K562 (cell line): ENCODE measurements around the gene GCNT4. TPM values are rescaled to one million over a fixed set of nuclear protein-coding genes. Genes with fewer than 3 reads are reported as not detected.

Experiments
- ATAC-seq: fragments of 200-7000 bp; cut with Tn5 transposase; 3 replicates; pipeline ENCODE4 v1.9.1; 2020; ENCODE audit warnings: moderate library complexity
- BruUV-seq: library from RNA; stranded (reverse); fragments of 400-500 nt; replicated peaks from 2 replicates; lab custom pipeline; 2021; lab: Mats Ljungman, UMichigan
- CTCF ChIA-PET: fragments of 300-600 bp; formaldehyde crosslinking; extraction: SDS; loops from one replicate; lab custom pipeline; 2021; ENCODE audit warnings: low intra/inter-chr PET ratio; lab: Yijun Ruan, JAX
- POLR2A ChIA-PET: fragments of 300-600, 350-650 bp; sonication (Branson Sonifier 250); formaldehyde crosslinking; extraction: SDS; loops from one replicate; lab custom pipeline; 2021; ENCODE audit warnings: antibody characterized with exemption, inconsistent platforms; lab: Yijun Ruan, JAX
- DNase-seq, 4 experiments: peaks; one replicate each; pipeline versions ENCODE4 v3.0.0 to v3.0.0-alpha.2; 2011 to 2018; ENCODE audit warnings: low spot score in 3 of 4, mixed read lengths in 3 of 4; ENCODE audit errors: extremely low read depth in 1 of 4
- FAIRE-seq: peaks from 2 replicates; lab custom pipeline; 2011; peaks lifted over from hg19 to GRCh38; lab: Jason Lieb, UNC
- H2AFZ ChIP-seq: 2 replicates; pipeline ENCODE4 v1.6.0; 2011; ENCODE audit warnings: low read depth, low read length, control low read depth, inconsistent platforms
- H3K27ac ChIP-seq: fragments of 200-600 bp; 3 replicates; pipeline ENCODE4 v1.8.0; 2011; ENCODE audit warnings: low read depth, mild to moderate bottlenecking, control low read depth, inconsistent platforms, low read length, moderate library complexity, mixed read lengths; ENCODE audit errors: extremely low read depth
- H3K27me3 ChIP-seq, 2 experiments: fragments of 300-600 bp in 1 of 2; 2 replicates in 1 of 2; 3 replicates in 1 of 2; pipeline versions ENCODE4 v1.6.0 to v1.8.0; 2011; ENCODE audit warnings: inconsistent platforms in 2 of 2, low read length in 2 of 2, mild to moderate bottlenecking in 1 of 2, mixed read lengths in 1 of 2, moderate library complexity in 1 of 2; ENCODE audit not compliant: control insufficient read depth in 2 of 2, insufficient read depth in 2 of 2
- H3K36me3 ChIP-seq: fragments of 300-600 bp; 3 replicates; pipeline ENCODE4 v1.8.0; 2011; ENCODE audit warnings: mild to moderate bottlenecking, low read length, inconsistent platforms; ENCODE audit not compliant: control insufficient read depth, insufficient read depth
- H3K4me1 ChIP-seq, 2 experiments: fragments of 200-600 bp in 1 of 2; replicated peaks in 1 of 2; 2 replicates in 1 of 2; 3 replicates in 1 of 2; pipeline versions ENCODE4 v1.5.1 to v1.8.0; 2011; ENCODE audit warnings: inconsistent platforms in 2 of 2, low read length in 2 of 2, mild to moderate bottlenecking in 1 of 2, mixed read lengths in 1 of 2, moderate library complexity in 1 of 2; ENCODE audit not compliant: control insufficient read depth in 2 of 2, insufficient read depth in 2 of 2
- H3K4me2 ChIP-seq: 2 replicates; pipeline ENCODE4 v1.6.1; 2011; ENCODE audit warnings: low read length, control low read depth, inconsistent platforms, mixed read lengths; ENCODE audit not compliant: insufficient read depth
- H3K4me3 ChIP-seq: fragments of 200-600 bp; sonication (generic), shearing (Covaris generic); 2 replicates; pipeline ENCODE4 v1.5.1; 2016; ENCODE audit warnings: control low read depth, inconsistent platforms
- H3K79me2 ChIP-seq: fragments of 200-600 bp; 3 replicates; pipeline ENCODE4 v1.8.0; 2011; ENCODE audit warnings: low read length, inconsistent platforms; ENCODE audit not compliant: control insufficient read depth, insufficient read depth
- H3K9ac ChIP-seq, 2 experiments: 2 replicates each; pipeline versions ENCODE4 v1.6.0 to v1.6.1; 2011; ENCODE audit warnings: low read depth in 2 of 2, low read length in 2 of 2, control low read depth in 1 of 2, inconsistent platforms in 1 of 2, mild to moderate bottlenecking in 1 of 2, mixed read lengths in 1 of 2; ENCODE audit not compliant: insufficient read depth in 1 of 2
- H3K9me1 ChIP-seq: one replicate; pipeline ENCODE4 v1.6.0; 2011; ENCODE audit warnings: inconsistent platforms, mild to moderate bottlenecking, low read length, moderate library complexity; ENCODE audit not compliant: control insufficient read depth, insufficient read depth
- H3K9me3 ChIP-seq: replicated peaks from 2 replicates; pipeline ENCODE4 v1.5.1; 2011; ENCODE audit warnings: low read depth, low read length, inconsistent platforms; ENCODE audit not compliant: control insufficient read depth, insufficient read depth
- H4K20me1 ChIP-seq: replicated peaks from 2 replicates; pipeline ENCODE4 v1.6.1; 2011; ENCODE audit warnings: low read length, inconsistent platforms, mixed read lengths; ENCODE audit not compliant: control insufficient read depth, insufficient read depth
- ETS1 ChIP-seq: conservative IDR thresholded peaks from 2 replicates; pipeline ENCODE4 v1.6.1; 2011; ENCODE audit warnings: low read depth, mild to moderate bottlenecking, low read length; ENCODE audit not compliant: control insufficient read depth
- KLF13 ChIP-seq: fragments of 450-650 bp; IDR thresholded peaks from 2 replicates; pipeline ENCODE4 v1.6.1; 2016; ENCODE audit warnings: missing genetic modification characterization, low read depth, mild to moderate bottlenecking, missing compliant biosample characterization, moderate library complexity, borderline replicate concordance
- NR0B1 ChIP-seq: fragments of 450-650 bp; IDR thresholded peaks from one replicate; pipeline ENCODE4 v1.6.1; 2018; ENCODE audit warnings: mild to moderate bottlenecking, moderate library complexity; ENCODE audit not compliant: partially characterized antibody
- RNF2 ChIP-seq: sonication (generic); IDR thresholded peaks from 2 replicates; pipeline ENCODE4 v1.6.1; 2016
- ZNF398 ChIP-seq: fragments of 250-450 bp; sonication (Bioruptor Pico); IDR thresholded peaks from 2 replicates; pipeline ENCODE4 v1.8.0; 2021; ENCODE audit warnings: moderate library complexity, mild to moderate bottlenecking, inconsistent platforms
- ZNF583 ChIP-seq: fragments of 250-450 bp; sonication (Bioruptor Pico); IDR thresholded peaks from 2 replicates; pipeline ENCODE4 v1.4.0; 2020
- ZNF707 ChIP-seq: fragments of 250-450 bp; sonication (Bioruptor Pico); conservative IDR thresholded peaks from 2 replicates; pipeline ENCODE4 v1.8.0; 2022; ENCODE audit warnings: inconsistent platforms, mild to moderate bottlenecking, moderate library complexity
- WGBS: fragments of 100-300 bp; shearing (Covaris generic); methylation state at CpG from one replicate; pipeline ENCODE4 v1.1.6; 2016; ENCODE audit warnings: low coverage, mixed read lengths; ENCODE audit not compliant: insufficient coverage; ENCODE audit errors: missing lambda C conversion rate; 5-methylcytosine and 5-hydroxymethylcytosine counted together
- in situ Hi-C: fragments of 300-500 bp; cut with MboI; formaldehyde crosslinking; loops from 4 replicates; pipeline ENCODE4 v1.15.0; 2018; ENCODE audit warnings: inconsistent platforms, mixed read lengths
- intact Hi-C: fragments of 100-400 bp; cut with micrococcal nuclease; formaldehyde crosslinking; loops from 2 replicates; pipeline ENCODE4 v1.14.2; 2022
- polyA plus RNA-seq, 8 experiments: library from polyadenylated mRNA; depleted of rRNA in 4 of 8; stranded (reverse) in 5 of 8; unstranded in 3 of 8; fragments of >200 nt; fragmentation: Nextera tagmentation in 2 of 8; fragmentation: Illumina TruSeq in 1 of 8; extraction: Ambion mirVana in 2 of 8; extraction: Trizol in 1 of 8; gene quantifications; 2 replicates each; pipeline versions ENCODE4 v1.2.1 to v1.2.3, GENCODE V29; 2011 to 2014; ENCODE audit warnings: inconsistent platforms in 1 of 8, missing spikeins in 1 of 8
- total RNA-seq, 7 experiments: library from RNA; depleted of rRNA in 6 of 7; stranded (reverse); fragments of >200 nt in 6 of 7; fragmentation: Illumina TruSeq in 2 of 7; extraction: Trizol in 2 of 7; gene quantifications; 2 replicates each; pipeline versions ENCODE4 v1.2.1 to v1.2.3, GENCODE V29; 2011 to 2021; ENCODE audit warnings: low replicate concordance in 1 of 7

GCNT4 gene
- total and polyA plus RNA-seq, 9 of the 15 experiments (the other 6 are each of a cell fraction or from before 2014, with no cell fraction given): 0.01 TPM; not detected in 8

- in situ Hi-C loops: no loop called here
- ATAC-seq (no peak), DNase-seq (no peak), FAIRE-seq (no peak)
- no TSS peak for BruUV-seq
- TF ChIP-seq RNF2 (no peak), NR0B1 (no peak), ZNF583 (no peak), ZNF398 (CRISPR knock-in tag) (no peak), ETS1 (no peak), KLF13 (tag) (no peak), ZNF707 (CRISPR knock-in tag) (no peak)
- no peak overlapping the region for H3K4me2 ChIP-seq
- no peak overlapping the region for H2AFZ ChIP-seq
- no peak overlapping the region for H3K27ac ChIP-seq
- CTCF ChIA-PET: no interaction called here
- WGBS: 0% methylated on average over 1 of the region's 1 CpG
- no peaks in the 10 kb centered on the region for H3K4me1 ChIP-seq
- no peak overlapping the region for H3K9ac ChIP-seq
- H3K27me3 ChIP-seq: peaks cover 0 to 6% of the 10 kb centered on the region in 2 experiments; a peak in 1 of 5 replicates
- no peaks in the 10 kb centered on the region for H3K9me1 ChIP-seq
- POLR2A ChIA-PET: no interaction called here
- H3K4me3 ChIP-seq: no peak overlapping the region
- H4K20me1 ChIP-seq: no peaks in the 10 kb centered on the region
- H3K36me3 ChIP-seq: no peaks in the 10 kb centered on the region
- intact Hi-C loops: no loop called here
- no peaks in the 10 kb centered on the region for H3K79me2 ChIP-seq
- H3K9me3 ChIP-seq: no peaks in the 10 kb centered on the region
Measured at GRCh38 chr5:75089662-75090061, 37.3 kb upstream of the GCNT4 start.
